Measurements from ENCODE around the gene CNTROB. TPM values are rescaled to one million over a fixed set of nuclear protein-coding genes. Genes with fewer than 3 reads are reported as not detected.
A peak's percentile ranks its signal among the peaks of the same experiment; 100 is the strongest.

The CNTROB gene
- total RNA-seq, 1 donor from 2014 or later: 30.2 TPM

DNA sequence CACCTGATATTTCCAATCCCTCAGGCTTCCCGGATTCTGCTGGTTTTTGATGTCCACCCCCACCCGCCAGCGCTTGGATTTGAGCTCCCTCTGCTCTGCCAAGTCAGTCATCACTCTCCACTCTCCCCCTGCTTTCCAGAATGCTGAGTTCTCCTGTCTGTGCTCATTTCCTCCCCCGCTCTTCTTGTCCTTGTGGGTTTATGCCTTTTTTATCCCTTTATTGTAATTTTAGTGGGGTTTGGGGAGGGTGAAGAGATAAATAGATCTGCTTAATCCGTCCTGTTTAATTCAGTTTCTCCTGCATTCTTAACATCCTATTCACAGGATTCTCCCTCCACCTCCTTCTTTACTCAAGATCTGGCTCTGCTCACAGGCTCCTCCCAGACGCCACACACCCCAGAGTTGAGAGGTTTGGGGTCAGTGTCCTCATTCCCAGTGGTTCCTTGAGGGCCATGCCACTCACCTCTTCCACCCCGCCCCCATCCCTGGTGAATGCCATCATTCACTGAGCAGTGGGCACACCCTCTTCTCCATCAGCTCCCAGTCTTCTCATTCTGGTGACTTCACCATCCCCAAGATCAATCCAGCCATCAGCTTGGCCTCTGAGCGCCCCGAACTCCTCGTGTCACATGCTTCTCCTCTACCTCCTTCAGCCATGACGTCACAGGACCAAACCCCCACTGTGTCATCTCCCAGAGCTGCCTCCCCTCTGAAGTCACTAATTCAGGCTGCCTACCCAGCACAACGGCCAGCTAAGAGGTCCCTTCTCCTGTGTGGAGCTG is 55.3 kb downstream of the CNTROB start:
- no peak for DNase-seq (ENCODE audit: extremely low spot score, unreplicated experiment)
- peaks cover 20% of the 10 kb centered on the region for H3K27me3 Mint-ChIP-seq (ENCODE audit: unreplicated experiment)
- H3K4me3 Mint-ChIP-seq (ENCODE audit: unreplicated experiment): no peak overlapping the region
- H3K36me3 Mint-ChIP-seq (ENCODE audit: unreplicated experiment): no peaks in the 10 kb centered on the region
- no peak overlapping the region for H3K27ac Mint-ChIP-seq (ENCODE audit: unreplicated experiment)
- TF ChIP-seq CTCF (IDR thresholded peaks at IDR 0.05): no peak
- H3K4me1 Mint-ChIP-seq (ENCODE audit: unreplicated experiment): peaks cover 2% of the 10 kb centered on the region
- H3K9me3 Mint-ChIP-seq (ENCODE audit: unreplicated experiment): no peaks in the 10 kb centered on the region

DNA sequence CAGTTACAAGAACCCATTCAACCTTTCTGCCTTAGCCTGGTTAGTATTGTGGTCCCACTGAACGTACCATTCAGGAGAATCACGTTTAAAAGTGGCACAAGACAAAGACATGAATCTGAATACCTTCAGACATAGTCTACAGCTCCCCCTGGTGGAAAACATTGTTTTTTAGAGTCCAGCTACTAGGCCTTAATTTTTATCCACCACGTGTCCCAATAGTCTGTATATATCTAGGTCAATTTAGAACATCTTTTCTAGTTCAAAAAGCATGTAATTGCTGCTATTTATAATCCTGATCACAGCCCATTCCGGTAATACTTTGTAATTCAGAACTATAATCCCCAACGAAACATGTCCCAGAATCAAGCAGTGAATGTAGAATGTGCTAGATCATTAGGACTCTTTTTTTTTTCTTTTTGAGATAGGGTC is 56.8 kb downstream of the CNTROB start:
- Mint-ChIP-seq H3K4me3 (ENCODE audit: unreplicated experiment) (peak overlapping the region; percentile 66), H3K36me3 (ENCODE audit: unreplicated experiment) (no peaks in the 10 kb centered on the region), H3K27me3 (ENCODE audit: unreplicated experiment) (peaks cover 25% of the 10 kb centered on the region), H3K27ac (ENCODE audit: unreplicated experiment) (no peak overlapping the region), H3K9me3 (ENCODE audit: unreplicated experiment) (no peaks in the 10 kb centered on the region), H3K4me1 (ENCODE audit: unreplicated experiment) (peaks cover 2% of the 10 kb centered on the region)
- TF ChIP-seq CTCF (IDR thresholded peaks at IDR 0.05): peak; percentile 75
- no peak for DNase-seq (ENCODE audit: extremely low spot score, unreplicated experiment)

DNA sequence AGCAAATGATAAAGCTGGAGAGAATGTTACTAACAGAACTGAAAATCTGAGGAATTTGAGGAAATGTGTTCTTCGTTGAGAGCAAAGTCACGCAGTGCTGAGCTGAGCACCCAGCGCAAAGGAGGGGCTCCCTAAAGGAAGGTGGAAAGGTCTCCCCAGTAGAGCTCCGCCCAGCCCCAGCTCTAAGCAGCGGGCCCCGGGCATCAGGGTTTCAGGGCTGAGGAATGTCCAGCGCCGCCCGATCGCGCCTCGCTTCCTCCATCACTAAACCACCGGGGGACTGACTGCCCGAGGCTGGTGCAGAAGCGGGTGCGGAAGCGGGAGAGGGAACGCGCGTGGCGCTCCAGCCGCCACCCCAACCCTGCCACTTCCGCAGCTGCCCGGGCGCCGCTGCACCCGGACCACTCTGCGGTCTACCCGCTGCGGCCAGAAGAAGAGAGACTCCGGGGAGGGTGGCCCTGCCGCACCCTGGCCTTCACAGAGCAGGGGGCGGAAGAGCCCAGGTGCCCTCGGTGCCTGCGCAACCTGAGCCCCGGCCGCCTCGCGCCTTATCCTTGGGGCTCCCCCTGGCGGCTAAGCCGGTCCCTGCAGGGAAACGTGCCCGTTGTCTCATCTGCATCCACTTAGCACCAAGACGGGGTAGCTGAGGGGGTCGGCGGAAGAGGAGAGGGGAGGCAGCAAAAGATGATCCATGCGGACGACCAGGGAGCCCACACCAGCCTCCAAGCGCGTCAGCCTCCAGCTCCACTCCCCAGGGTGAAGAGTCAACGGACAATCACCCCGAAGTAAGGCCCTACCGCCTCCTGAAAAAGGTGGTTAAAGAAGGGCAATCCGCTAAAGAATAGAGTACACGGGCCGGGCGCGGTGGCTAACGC is 58.0 kb downstream of the CNTROB start:
- peak; percentile 97 for TF ChIP-seq CTCF (IDR thresholded peaks at IDR 0.05)
- H3K27me3 Mint-ChIP-seq (ENCODE audit: unreplicated experiment): peaks cover 31% of the 10 kb centered on the region
- H3K36me3 Mint-ChIP-seq (ENCODE audit: unreplicated experiment): no peaks in the 10 kb centered on the region
- peak overlapping the region; percentile 66 for H3K4me3 Mint-ChIP-seq (ENCODE audit: unreplicated experiment)
- H3K4me1 Mint-ChIP-seq (ENCODE audit: unreplicated experiment): peaks cover 2% of the 10 kb centered on the region
- no peak overlapping the region for H3K27ac Mint-ChIP-seq (ENCODE audit: unreplicated experiment)
- peak; percentile 94 for DNase-seq (ENCODE audit: extremely low spot score, unreplicated experiment)
- no peaks in the 10 kb centered on the region for H3K9me3 Mint-ChIP-seq (ENCODE audit: unreplicated experiment)

DNA sequence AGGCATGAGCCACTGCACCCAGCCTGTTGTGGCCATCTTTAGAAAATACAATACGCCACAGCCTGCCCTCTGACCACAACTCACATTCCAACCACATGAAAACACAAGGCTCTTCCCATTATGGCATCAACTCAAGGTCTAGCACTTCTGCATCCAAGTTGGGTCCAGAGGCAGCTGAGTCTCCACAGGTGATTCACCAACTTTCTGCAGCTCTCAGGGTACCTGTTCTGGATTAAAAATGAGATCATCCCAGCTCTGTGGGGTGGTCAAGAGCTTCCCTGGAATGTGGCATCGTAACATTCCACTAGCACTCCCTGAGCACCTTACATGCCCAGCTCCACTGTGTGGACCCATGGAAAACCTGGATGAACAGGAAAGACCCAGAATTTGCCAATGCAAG is 60.5 kb downstream of the CNTROB start:
- DNase-seq (ENCODE audit: extremely low spot score, unreplicated experiment): no peak
- Mint-ChIP-seq H3K27me3 (ENCODE audit: unreplicated experiment) (peaks cover 39% of the 10 kb centered on the region), H3K27ac (ENCODE audit: unreplicated experiment) (no peak overlapping the region), H3K9me3 (ENCODE audit: unreplicated experiment) (no peaks in the 10 kb centered on the region), H3K4me1 (ENCODE audit: unreplicated experiment) (peaks cover 2% of the 10 kb centered on the region), H3K4me3 (ENCODE audit: unreplicated experiment) (no peak overlapping the region), H3K36me3 (ENCODE audit: unreplicated experiment) (no peaks in the 10 kb centered on the region)
- TF ChIP-seq CTCF (IDR thresholded peaks at IDR 0.05): no peak

DNA sequence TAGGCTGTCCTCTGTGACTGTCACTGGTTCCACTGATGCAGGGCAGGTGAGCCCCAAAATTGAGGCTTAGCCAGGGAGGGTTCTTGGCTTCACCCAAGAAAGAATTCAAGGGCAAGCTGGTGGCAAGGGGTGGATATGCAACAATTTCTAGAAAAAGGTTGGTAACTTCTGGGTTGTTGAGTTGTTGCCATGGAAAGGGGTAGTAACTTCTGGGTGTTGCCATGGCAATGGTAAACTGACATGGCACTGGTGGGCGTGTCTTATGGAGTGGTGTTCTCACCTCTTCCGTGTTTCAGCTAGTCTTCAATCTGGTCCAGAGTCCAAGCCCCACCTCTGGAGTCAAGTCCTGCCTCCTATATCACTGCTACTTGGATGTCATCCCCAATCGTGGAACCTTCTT is 60.9 kb downstream of the CNTROB start:
- Mint-ChIP-seq H3K27ac (ENCODE audit: unreplicated experiment) (no peak overlapping the region), H3K27me3 (ENCODE audit: unreplicated experiment) (peaks cover 37% of the 10 kb centered on the region), H3K4me1 (ENCODE audit: unreplicated experiment) (peaks cover 2% of the 10 kb centered on the region), H3K4me3 (ENCODE audit: unreplicated experiment) (no peak overlapping the region), H3K36me3 (ENCODE audit: unreplicated experiment) (no peaks in the 10 kb centered on the region), H3K9me3 (ENCODE audit: unreplicated experiment) (no peaks in the 10 kb centered on the region)
- no peak for TF ChIP-seq CTCF (IDR thresholded peaks at IDR 0.05)
- DNase-seq (ENCODE audit: extremely low spot score, unreplicated experiment): no peak

Data from osteocyte (in vitro differentiated cells).